GM12864 (cell line): ENCODE data around the gene CDH4.

ENCODE experiments used
- DNase-seq: peaks from one replicate; pipeline ENCODE4 v3.0.0-alpha.2; 2011; ENCODE audit warnings: low read depth
- H3K4me3 ChIP-seq: 2 replicates; pipeline ENCODE4 v1.5.1; 2011; ENCODE audit warnings: mild to moderate bottlenecking, low read depth, low read length, control low read depth
- TF ChIP-seq, protein P1 (sequence below): IDR thresholded peaks from 2 replicates; pipeline ENCODE4 v1.5.1; 2011; ENCODE audit warnings: low read depth, mild to moderate bottlenecking, moderate library complexity, low read length, control low read depth, inconsistent platforms; ENCODE audit errors: missing control alignments

CDH4 gene

DNA sequence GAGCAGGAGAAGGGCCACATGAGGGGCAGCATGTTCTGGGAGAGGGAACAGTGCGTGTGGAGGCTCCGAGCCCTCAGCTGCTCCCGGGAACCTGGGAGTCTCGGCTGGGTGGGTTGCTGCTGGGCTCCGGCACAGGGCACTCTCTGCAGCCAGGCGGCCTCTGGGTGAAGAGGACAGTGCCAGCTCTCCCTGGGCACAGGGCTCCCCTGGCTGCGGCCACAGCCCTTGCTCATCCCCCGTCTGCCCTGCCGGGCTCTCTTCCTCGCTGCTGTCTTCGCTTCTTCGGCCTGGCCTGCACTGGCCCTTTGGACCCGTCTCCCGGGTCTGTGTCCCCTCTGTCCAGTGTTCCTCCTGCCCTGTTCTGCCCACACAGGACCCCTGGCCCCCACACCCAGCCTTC, 48.2 kb downstream of the CDH4 start:
- no peak for DNase-seq
- no peak overlapping the region for H3K4me3 ChIP-seq
- TF ChIP-seq, protein P1, sequence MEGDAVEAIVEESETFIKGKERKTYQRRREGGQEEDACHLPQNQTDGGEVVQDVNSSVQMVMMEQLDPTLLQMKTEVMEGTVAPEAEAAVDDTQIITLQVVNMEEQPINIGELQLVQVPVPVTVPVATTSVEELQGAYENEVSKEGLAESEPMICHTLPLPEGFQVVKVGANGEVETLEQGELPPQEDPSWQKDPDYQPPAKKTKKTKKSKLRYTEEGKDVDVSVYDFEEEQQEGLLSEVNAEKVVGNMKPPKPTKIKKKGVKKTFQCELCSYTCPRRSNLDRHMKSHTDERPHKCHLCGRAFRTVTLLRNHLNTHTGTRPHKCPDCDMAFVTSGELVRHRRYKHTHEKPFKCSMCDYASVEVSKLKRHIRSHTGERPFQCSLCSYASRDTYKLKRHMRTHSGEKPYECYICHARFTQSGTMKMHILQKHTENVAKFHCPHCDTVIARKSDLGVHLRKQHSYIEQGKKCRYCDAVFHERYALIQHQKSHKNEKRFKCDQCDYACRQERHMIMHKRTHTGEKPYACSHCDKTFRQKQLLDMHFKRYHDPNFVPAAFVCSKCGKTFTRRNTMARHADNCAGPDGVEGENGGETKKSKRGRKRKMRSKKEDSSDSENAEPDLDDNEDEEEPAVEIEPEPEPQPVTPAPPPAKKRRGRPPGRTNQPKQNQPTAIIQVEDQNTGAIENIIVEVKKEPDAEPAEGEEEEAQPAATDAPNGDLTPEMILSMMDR, result no peak

DNA sequence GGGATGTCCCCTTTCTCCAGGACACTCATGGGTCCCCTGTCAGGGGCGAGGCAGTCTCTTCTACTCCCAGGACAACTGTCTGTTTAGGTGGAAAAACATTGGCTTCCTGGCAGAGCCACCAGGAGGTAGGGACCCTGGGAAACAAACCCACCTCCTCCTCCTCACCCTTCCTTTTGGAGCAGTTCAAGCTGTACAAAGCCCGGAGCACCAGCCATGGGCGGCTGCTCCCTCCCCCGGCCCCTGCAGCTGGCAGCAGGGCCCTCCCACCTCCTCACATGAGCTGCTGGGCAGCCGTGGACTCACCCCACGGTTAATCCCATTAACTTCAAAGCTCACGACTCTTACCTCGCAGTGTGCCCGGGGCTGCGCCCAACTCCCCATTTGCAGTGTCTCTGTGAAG, 48.6 kb downstream of the CDH4 start:
- TF ChIP-seq, protein P1, result no peak

DNA sequence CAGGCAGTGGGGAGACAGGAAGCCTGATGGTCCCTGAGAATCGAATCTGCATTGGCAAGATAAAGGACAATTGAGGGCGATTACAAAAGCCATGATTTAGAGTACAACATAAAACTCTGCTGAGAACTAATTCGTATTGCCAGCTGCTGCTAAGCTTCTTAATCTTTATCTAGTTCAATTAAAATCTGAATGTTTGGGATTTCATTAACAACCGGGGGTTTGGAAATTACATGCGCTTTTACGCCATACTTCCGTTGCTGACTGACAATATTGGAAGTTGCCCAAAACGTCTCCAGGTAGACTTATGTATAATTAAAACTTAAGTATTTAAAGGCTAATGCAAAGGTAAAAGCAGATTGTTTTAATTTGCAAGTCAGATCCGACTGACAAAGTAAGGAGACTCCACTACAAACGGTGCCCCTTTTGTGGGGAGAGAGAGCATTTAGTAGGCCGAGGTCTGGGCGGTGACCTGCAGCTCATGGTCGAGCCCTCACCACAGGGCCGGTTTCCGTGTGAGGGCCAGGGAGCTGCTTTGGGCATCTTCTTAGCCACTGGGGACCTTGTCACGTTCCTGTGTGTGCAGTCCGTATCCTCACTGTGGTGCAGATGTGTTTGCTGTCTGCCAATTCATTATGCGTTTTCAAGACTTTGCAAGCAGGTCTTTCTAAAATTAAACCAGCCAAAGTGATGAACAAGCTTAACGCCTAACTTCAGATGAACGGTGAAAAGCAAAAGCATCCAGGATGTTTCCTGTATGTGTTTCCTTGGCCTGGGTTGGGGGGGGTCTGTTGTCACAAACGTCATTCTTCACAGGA, 49.9 kb downstream of the CDH4 start:
- H3K4me3 ChIP-seq, result no peak overlapping the region
- DNase-seq, result no peak
- TF ChIP-seq, protein P1, result no peak

More for the DNA sequence above, 48.6 kb downstream of the CDH4 start:
- DNase-seq, result no peak
- H3K4me3 ChIP-seq, result no peak overlapping the region

DNA sequence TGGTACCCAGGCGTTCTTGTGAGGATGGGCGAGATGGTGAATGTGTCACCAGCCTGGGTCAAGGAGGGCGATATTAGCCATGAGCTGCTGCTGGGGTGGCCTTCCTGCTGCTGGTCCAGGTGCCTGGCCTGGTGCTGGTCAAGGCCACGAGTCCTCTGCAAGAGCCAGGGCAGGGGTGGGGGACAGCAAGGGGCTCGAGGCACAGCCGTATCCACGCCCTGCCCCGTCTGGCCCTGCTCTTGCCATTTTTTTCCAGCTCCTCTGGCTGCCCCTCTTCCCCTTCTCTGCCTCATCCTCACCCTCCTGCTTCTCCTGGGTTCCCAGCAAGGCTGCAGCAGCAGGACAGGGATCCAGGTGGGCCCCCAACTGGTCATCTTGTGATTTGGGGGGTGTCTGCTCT, 51.2 kb downstream of the CDH4 start:
- TF ChIP-seq, protein P1, result no peak
- DNase-seq, result no peak
- no peak overlapping the region for H3K4me3 ChIP-seq

DNA sequence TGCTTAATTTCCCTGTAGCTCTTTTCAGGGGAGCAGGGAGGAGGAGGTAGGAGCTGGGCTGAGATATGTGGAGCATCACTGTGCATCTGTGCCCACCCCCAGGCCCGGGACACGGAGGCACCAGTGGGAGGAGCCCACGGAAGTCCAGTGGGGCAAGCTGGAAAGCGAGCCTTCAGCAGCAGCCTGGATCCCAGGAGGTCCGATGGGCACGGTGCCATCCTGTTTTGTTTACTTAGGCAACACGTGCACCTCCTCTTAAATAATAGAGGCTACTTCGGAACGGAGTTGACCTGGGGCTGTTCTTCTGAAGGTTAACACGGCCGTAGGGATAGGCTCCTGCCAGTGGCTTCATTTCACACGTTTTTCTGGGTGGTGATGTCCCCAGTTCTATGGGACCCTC, 51.6 kb downstream of the CDH4 start:
- no peak overlapping the region for H3K4me3 ChIP-seq
- DNase-seq, result no peak
- TF ChIP-seq, protein P1, result no peak

DNA sequence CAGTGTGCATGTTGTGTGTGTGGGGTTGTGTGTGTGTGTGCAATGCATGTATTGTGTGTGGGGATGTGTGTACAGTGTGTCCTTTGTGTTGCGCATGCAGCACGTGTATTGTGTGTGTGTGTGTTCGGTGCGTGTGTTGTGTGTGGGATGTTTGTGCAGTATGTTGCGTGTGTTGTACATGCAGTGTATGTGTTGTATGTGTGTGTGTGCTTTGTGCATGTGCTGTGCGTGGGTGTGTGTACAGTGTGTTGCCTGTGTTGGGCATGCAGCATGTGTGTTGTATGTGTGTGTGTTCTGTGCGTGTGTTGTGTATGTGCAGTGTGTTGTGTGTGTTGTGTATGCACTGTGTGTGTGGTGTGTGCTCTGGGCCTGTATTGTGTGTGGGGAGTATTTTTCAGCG, 52.7 kb downstream of the CDH4 start:
- TF ChIP-seq, protein P1, result no peak
- no peak overlapping the region for H3K4me3 ChIP-seq
- DNase-seq, result no peak

DNA sequence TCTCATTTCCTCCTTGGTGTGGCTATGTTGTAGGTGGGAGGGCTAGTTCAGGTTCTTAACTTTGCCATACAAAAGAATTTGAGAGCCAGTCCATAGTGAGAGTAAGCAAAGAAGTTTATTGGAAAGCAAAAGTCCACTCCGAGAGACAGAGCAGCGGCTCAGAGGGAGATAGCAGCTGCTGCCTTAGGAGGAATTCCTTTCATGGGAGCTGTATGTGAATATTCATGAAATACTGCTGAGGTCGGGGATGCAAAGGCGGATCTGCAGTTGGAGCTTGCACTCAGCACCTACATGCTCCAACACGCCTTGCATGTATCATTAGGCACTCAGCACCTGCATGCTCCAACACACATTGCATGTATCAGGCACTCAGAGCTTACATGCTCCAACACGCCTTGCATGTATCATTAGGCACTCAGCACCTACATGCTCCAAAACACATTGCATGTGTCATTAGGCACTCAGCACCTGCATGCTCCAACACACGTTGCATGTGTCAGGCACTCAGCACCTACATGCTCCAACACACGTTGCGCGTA, 54.9 kb downstream of the CDH4 start:
- no peak for DNase-seq
- TF ChIP-seq, protein P1, result no peak
- no peak overlapping the region for H3K4me3 ChIP-seq
